CD14-positive monocyte (primary cell): ENCODE data around the gene ATP13A3. TPM values are rescaled to one million over a fixed set of nuclear protein-coding genes. Genes with fewer than 3 reads are reported as not detected.
"Not testable (repeated sequence)": the region's sequence is repeated elsewhere in the genome, so short reads cannot be mapped to it uniquely, and the experiment has no call there.

ENCODE experiments used
- DNase-seq, 3 donors: peaks; one replicate each; pipeline ENCODE4 v3.0.0-alpha.2; 2011 to 2022
- H2AFZ ChIP-seq: 2 replicates; pipeline ENCODE4 v1.6.0; 2012; ENCODE audit warnings: mild to moderate bottlenecking, low read depth, low read length, inconsistent platforms; ENCODE audit not compliant: insufficient read depth, poor library complexity, severe bottlenecking
- H3K27ac ChIP-seq, 2 donors: 1 replicate in 1 of 2; 2 replicates in 1 of 2; pipeline ENCODE4 v1.5.1; 2012 to 2013; ENCODE audit warnings: low read length in 2 of 2, control low read depth in 1 of 2, inconsistent platforms in 1 of 2, low read depth in 1 of 2, mild to moderate bottlenecking in 1 of 2
- H3K27me3 ChIP-seq, 2 donors: one replicate each; pipeline versions ENCODE4 v1.6.0 to v1.6.1; 2011 to 2013; ENCODE audit warnings: low read length in 2 of 2; ENCODE audit not compliant: control insufficient read depth in 2 of 2, insufficient read depth in 2 of 2
- H3K36me3 ChIP-seq, 2 donors: replicated peaks in 1 of 2; 1 replicate in 1 of 2; 2 replicates in 1 of 2; pipeline versions ENCODE4 v1.5.1 to v1.6.1; 2012 to 2013; ENCODE audit warnings: low read length in 2 of 2, control low read depth in 1 of 2, inconsistent platforms in 1 of 2, mild to moderate bottlenecking in 1 of 2; ENCODE audit not compliant: insufficient read depth in 2 of 2, control insufficient read depth in 1 of 2
- H3K4me1 ChIP-seq, 2 donors: 1 replicate in 1 of 2; 2 replicates in 1 of 2; pipeline versions ENCODE4 v1.5.1 to v1.6.1; 2012 to 2013; ENCODE audit warnings: low read length in 2 of 2, control low read depth in 1 of 2, inconsistent platforms in 1 of 2, mild to moderate bottlenecking in 1 of 2, moderate library complexity in 1 of 2; ENCODE audit not compliant: insufficient read depth in 2 of 2, control insufficient read depth in 1 of 2
- H3K4me2 ChIP-seq: replicated peaks from 2 replicates; pipeline ENCODE3; 2012; ENCODE audit warnings: low read length, moderate library complexity, mild to moderate bottlenecking; ENCODE audit not compliant: poor library complexity, severe bottlenecking; ENCODE audit errors: extremely low read depth
- H3K4me3 ChIP-seq, 3 experiments: fragments of 200-600 bp in 1 of 3; sonication (generic) in 1 of 3; replicated peaks in 1 of 3; 1 replicate in 2 of 3; 2 replicates in 1 of 3; pipeline ENCODE4 v1.5.1; 2011 to 2013; ENCODE audit warnings: low read length in 3 of 3, mild to moderate bottlenecking in 3 of 3, control low read depth in 2 of 3, low read depth in 2 of 3, inconsistent platforms in 1 of 3, moderate library complexity in 1 of 3
- H3K79me2 ChIP-seq: 2 replicates; pipeline ENCODE4 v1.6.0; 2012; ENCODE audit warnings: mild to moderate bottlenecking, control low read depth, inconsistent platforms, low read length, moderate library complexity; ENCODE audit not compliant: insufficient read depth
- H3K9ac ChIP-seq: 2 replicates; pipeline ENCODE4 v1.6.0; 2017; ENCODE audit warnings: low read length, mild to moderate bottlenecking; ENCODE audit not compliant: insufficient read depth, poor library complexity, severe bottlenecking
- H3K9me3 ChIP-seq, 2 donors: replicated peaks in 1 of 2; 1 replicate in 1 of 2; 2 replicates in 1 of 2; pipeline versions ENCODE4 v1.5.1 to v1.6.1; 2012 to 2013; ENCODE audit warnings: low read length in 2 of 2, control low read depth in 1 of 2; ENCODE audit not compliant: control insufficient read depth in 1 of 2, insufficient read depth in 1 of 2
- H4K20me1 ChIP-seq: 2 replicates; pipeline ENCODE4 v1.6.0; 2012; ENCODE audit warnings: mild to moderate bottlenecking, low read length, control low read depth, moderate library complexity; ENCODE audit not compliant: insufficient read depth
- H3K27ac Mint-ChIP-seq, 7 donors: one replicate each; pipeline ENCODE4 v1.8.0; 2020; ENCODE audit warnings: mild to moderate bottlenecking in 7 of 7, mixed read lengths in 7 of 7, moderate library complexity in 6 of 7, inconsistent platforms in 2 of 7
- H3K27me3 Mint-ChIP-seq, 3 donors: one replicate each; pipeline ENCODE4 v1.8.0; 2021 to 2022; ENCODE audit warnings: low read depth in 3 of 3, mild to moderate bottlenecking in 3 of 3, mixed read lengths in 3 of 3, moderate library complexity in 3 of 3, inconsistent platforms in 1 of 3
- H3K36me3 Mint-ChIP-seq, 2 donors: one replicate each; pipeline ENCODE4 v1.8.0; 2020; ENCODE audit warnings: mixed read lengths in 2 of 2, inconsistent platforms in 1 of 2, mild to moderate bottlenecking in 1 of 2
- H3K4me1 Mint-ChIP-seq: one replicate; pipeline ENCODE4 v1.8.0; 2020; ENCODE audit warnings: mild to moderate bottlenecking, mixed read lengths
- H3K4me3 Mint-ChIP-seq, 2 donors: one replicate each; pipeline ENCODE4 v1.8.0; 2020; ENCODE audit warnings: mild to moderate bottlenecking in 2 of 2, mixed read lengths in 2 of 2, moderate library complexity in 1 of 2
- H3K9me3 Mint-ChIP-seq, 7 donors: one replicate each; pipeline ENCODE4 v1.8.0; 2020 to 2022; ENCODE audit warnings: mixed read lengths in 7 of 7, mild to moderate bottlenecking in 6 of 7, moderate library complexity in 6 of 7, inconsistent platforms in 2 of 7
- WGBS: methylation state at CpG from one replicate; pipeline ENCODE4 v1.1.5; 2013; ENCODE audit warnings: missing lambda C conversion rate; ENCODE audit not compliant: insufficient coverage; 5-methylcytosine and 5-hydroxymethylcytosine counted together
- intact Hi-C, 2 donors: fragments of 100-400 bp; cut with micrococcal nuclease; formaldehyde crosslinking; loops; one replicate each; pipeline versions ENCODE4 v1.15.0 to v1.15.1; 2023
- polyA plus RNA-seq, 3 donors: library from polyadenylated mRNA; depleted of rRNA in 1 of 3; unstranded in 2 of 3; stranded (reverse) in 1 of 3; fragments of 300-500 nt in 2 of 3; fragments of >200 nt in 1 of 3; fragmentation: Illumina TruSeq in 2 of 3; gene quantifications; 1 replicate in 2 of 3; 2 replicates in 1 of 3; pipeline ENCODE4 v1.2.3, GENCODE V29; 2012 to 2021
- TF ChIP-seq, protein P1 (sequence below): fragments of 200-600 bp; IDR thresholded peaks from one replicate; pipeline ENCODE4 v1.8.0; 2022; ENCODE audit warnings: antibody characterized with exemption, mild to moderate bottlenecking

Gene ATP13A3
- polyA plus RNA-seq, 3 donors, result 4.7 to 19.5 (median 5.2) TPM

GRCh38 chr3:194494951-194495374 is 8.2 kb upstream of the ATP13A3 start:
- no peaks in the 10 kb centered on the region for H3K27me3 ChIP-seq
- no peaks in the 10 kb centered on the region for H3K79me2 ChIP-seq
- H3K4me2 ChIP-seq, result no peak overlapping the region
- no peak overlapping the region for H3K27ac ChIP-seq
- Mint-ChIP-seq H3K4me1 (peaks cover 68% of the 10 kb centered on the region), H3K4me3 (no peak overlapping the region), H3K27ac (peak overlapping the region in 1 of 7 donors; percentile 65), H3K36me3 (peaks cover 0 to 2% of the 10 kb centered on the region in 2 donors), H3K27me3 (peaks cover 0 to 6% (median under 1%) of the 10 kb centered on the region in 3 donors), H3K9me3 (peaks cover 0 to 2% (median 0%) of the 10 kb centered on the region in 7 donors)
- no peaks in the 10 kb centered on the region for H4K20me1 ChIP-seq
- intact Hi-C loops, result no loop called here
- no peaks in the 10 kb centered on the region for H3K9me3 ChIP-seq
- H3K4me1 ChIP-seq, result peaks cover 67 to 75% of the 10 kb centered on the region in 2 donors
- H3K9ac ChIP-seq, result no peak overlapping the region
- H3K4me3 ChIP-seq, result no peak overlapping the region
- TF ChIP-seq, protein P1, sequence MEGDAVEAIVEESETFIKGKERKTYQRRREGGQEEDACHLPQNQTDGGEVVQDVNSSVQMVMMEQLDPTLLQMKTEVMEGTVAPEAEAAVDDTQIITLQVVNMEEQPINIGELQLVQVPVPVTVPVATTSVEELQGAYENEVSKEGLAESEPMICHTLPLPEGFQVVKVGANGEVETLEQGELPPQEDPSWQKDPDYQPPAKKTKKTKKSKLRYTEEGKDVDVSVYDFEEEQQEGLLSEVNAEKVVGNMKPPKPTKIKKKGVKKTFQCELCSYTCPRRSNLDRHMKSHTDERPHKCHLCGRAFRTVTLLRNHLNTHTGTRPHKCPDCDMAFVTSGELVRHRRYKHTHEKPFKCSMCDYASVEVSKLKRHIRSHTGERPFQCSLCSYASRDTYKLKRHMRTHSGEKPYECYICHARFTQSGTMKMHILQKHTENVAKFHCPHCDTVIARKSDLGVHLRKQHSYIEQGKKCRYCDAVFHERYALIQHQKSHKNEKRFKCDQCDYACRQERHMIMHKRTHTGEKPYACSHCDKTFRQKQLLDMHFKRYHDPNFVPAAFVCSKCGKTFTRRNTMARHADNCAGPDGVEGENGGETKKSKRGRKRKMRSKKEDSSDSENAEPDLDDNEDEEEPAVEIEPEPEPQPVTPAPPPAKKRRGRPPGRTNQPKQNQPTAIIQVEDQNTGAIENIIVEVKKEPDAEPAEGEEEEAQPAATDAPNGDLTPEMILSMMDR, result no peak
- H2AFZ ChIP-seq, result no peak overlapping the region
- WGBS, result 90% methylated on average over 5 of the region's 5 CpGs
- H3K36me3 ChIP-seq, result no peaks in the 10 kb centered on the region
- no peak for DNase-seq

GRCh38 chr3:194493995-194494927 is 7.5 kb upstream of the ATP13A3 start:
- not testable (repeated sequence) for H3K4me3 Mint-ChIP-seq, H3K9me3 ChIP-seq, H2AFZ ChIP-seq, H3K9ac ChIP-seq, H3K36me3 ChIP-seq, H3K9me3 Mint-ChIP-seq, H3K27me3 ChIP-seq, H4K20me1 ChIP-seq, H3K27me3 Mint-ChIP-seq, H3K4me2 ChIP-seq, H3K36me3 Mint-ChIP-seq, H3K27ac ChIP-seq, H3K4me3 ChIP-seq, H3K79me2 ChIP-seq
- intact Hi-C loops, result loop anchor here in 1 of 2 donors (2.0 kb wide), 1 partner anchor 15 kb away; no protein-coding TSS in a partner anchor
- H3K4me1 ChIP-seq, result peaks cover 74 to 82% of the 10 kb centered on the region in 2 donors
- Mint-ChIP-seq H3K4me1 (peaks cover 76% of the 10 kb centered on the region), H3K27ac (peak overlapping the region in 3 of 7 donors; percentile 2 to 73 (median 65))
- DNase-seq, result peak in 1 of 3 donors; percentile 9
- 90% methylated on average over 2 of the region's 10 CpGs for WGBS
